Measurements from ENCODE around the gene CFAP65. TPM values are rescaled to one million over a fixed set of nuclear protein-coding genes. Genes with fewer than 3 reads are reported as not detected.

Gene CFAP65
- total and polyA plus RNA-seq, 7 donors, result under 0.01 to 0.10 (median under 0.01) TPM; not detected in 4

DNA sequence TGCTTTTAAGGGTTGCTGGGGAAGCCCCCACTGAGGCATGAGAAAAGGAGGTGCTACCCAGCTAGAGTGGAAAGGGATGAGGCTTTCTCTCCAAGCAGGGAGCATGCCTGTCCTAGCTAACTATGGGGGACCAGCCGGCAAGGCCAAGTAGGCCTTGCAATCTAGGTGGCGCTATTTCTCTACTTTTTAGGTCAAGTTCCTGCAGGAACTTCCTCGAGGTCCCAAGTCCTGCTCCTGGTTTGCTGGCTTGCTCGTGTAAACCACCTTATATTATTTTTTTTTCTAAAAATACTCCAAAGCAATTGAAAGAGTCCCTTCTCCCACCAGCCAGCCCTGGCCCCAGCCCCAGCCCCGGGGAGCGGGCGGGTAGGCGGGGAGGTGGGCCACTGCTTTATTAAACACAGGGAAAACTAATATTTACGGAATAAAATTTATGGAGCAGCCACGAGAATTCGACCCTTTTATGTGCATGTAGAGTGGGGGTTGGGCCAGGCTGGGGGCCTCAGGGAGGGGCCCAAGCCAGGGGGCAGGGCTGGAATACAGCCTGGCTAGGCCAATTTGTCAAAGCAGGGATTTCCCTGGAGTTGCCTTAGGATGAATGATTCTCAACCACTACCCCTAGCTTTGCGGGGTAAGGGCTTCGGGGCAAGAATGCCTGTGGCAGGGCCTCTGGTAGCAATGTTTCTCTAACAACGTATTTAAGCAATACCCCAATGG, 32.3 kb upstream of the CFAP65 start:
- no peak for DNase-seq
- Histone ChIP-seq H3K4me3 (no peak overlapping the region), H3K4me1 (no peaks in the 10 kb centered on the region), H3K27ac (no peak overlapping the region), H3K27me3 (no peaks in the 10 kb centered on the region), H3K36me3 (peaks cover 0 to 53% (median 15%) of the 10 kb centered on the region in 4 donors), H3K9me3 (no peaks in the 10 kb centered on the region)
- WGBS, 2 donors, result 26 to 56% methylated on average over 14 of the region's 14 CpGs
- intact Hi-C loops (cut with DNase I), result no loop called here
- TF ChIP-seq CTCF (IDR thresholded peaks at IDR 0.05) (peak in 2 of 4 experiments; percentile 8 to 37), EP300 (IDR thresholded peaks at IDR 0.05) (no peak)

DNA sequence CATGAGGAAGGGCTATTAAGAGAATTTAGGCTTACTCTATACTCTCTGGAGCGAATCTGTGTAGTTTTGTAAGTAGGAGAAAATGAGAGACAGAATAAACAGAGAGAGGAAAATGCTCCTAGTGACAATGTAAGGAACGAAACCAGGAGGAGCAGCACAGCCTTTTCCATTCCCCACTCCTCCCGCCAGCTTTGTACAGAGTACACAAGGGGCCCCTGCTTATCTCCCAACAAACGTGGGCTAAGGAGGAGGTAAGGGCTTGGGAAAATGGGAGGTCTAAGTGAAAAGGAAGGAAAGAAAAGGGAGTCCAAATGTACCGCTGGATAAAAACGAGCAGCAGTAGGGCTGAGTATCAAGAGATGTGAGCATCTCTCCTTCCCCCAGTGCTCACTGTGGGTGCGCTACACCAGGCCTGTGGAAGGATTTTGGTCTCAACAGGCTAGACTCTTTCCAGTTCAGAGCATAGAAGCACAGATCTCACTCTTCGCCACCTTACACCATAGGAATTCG, 31.5 kb upstream of the CFAP65 start:
- TF ChIP-seq POLR2A (IDR thresholded peaks at IDR 0.05) (no peak), EP300 (IDR thresholded peaks at IDR 0.05) (no peak), CTCF (IDR thresholded peaks at IDR 0.05) (no peak)
- H3K4me3 ChIP-seq, result no peak overlapping the region
- H3K27me3 ChIP-seq, result peaks cover 0 to 3% (median 0%) of the 10 kb centered on the region in 3 donors
- no peak overlapping the region for H3K27ac ChIP-seq
- 69 to 82% methylated on average over 9 of the region's 9 CpGs for WGBS, 2 donors
- peaks cover 0 to 48% (median 14%) of the 10 kb centered on the region in 4 donors for H3K36me3 ChIP-seq
- H3K9me3 ChIP-seq, result no peaks in the 10 kb centered on the region
- H3K4me1 ChIP-seq, result no peaks in the 10 kb centered on the region
- DNase-seq, result no peak
- intact Hi-C loops (cut with DNase I), result no loop called here

GRCh38 chr2:219071131-219071816, 30.0 kb upstream of the CFAP65 start:
- TF ChIP-seq EP300 (IDR thresholded peaks at IDR 0.05), result no peak
- no peak for TF ChIP-seq POLR2AphosphoS5 (IDR thresholded peaks at IDR 0.05)
- no peak for TF ChIP-seq CTCF (IDR thresholded peaks at IDR 0.05)
- TF ChIP-seq POLR2A (IDR thresholded peaks at IDR 0.05), result no peak

GRCh38 chr2:219065484-219065883, 24.2 kb upstream of the CFAP65 start:
- H3K4me3 ChIP-seq, result no peak overlapping the region
- no peaks in the 10 kb centered on the region for H3K36me3 ChIP-seq
- 14 to 69% methylated on average over 1 of the region's 1 CpG for WGBS, 2 donors
- peaks cover 0 to 9% (median 8%) of the 10 kb centered on the region in 4 donors for H3K4me1 ChIP-seq
- DNase-seq, result no peak
- TF ChIP-seq POLR2AphosphoS5 (IDR thresholded peaks at IDR 0.05) (no peak), CTCF (IDR thresholded peaks at IDR 0.05) (no peak), EP300 (IDR thresholded peaks at IDR 0.05) (no peak), POLR2A (IDR thresholded peaks at IDR 0.05) (no peak)
- H3K27me3 ChIP-seq, result peaks cover 17 to 44% (median 23%) of the 10 kb centered on the region in 3 donors
- intact Hi-C loops (cut with DNase I), result no loop called here
- H3K27ac ChIP-seq, result no peak overlapping the region
- no peaks in the 10 kb centered on the region for H3K9me3 ChIP-seq

More at GRCh38 chr2:219071131-219071816, 30.0 kb upstream of the CFAP65 start:
- intact Hi-C loops (cut with DNase I), result no loop called here
- Histone ChIP-seq H3K4me3 (no peak overlapping the region), H3K36me3 (peaks cover 0 to 33% (median 7%) of the 10 kb centered on the region in 4 donors), H3K27me3 (peaks cover 0 to 5% (median 0%) of the 10 kb centered on the region in 3 donors), H3K27ac (no peak overlapping the region), H3K9me3 (no peaks in the 10 kb centered on the region), H3K4me1 (no peaks in the 10 kb centered on the region)
- DNase-seq, result no peak
- WGBS, 2 donors, result 16 to 71% methylated on average over 6 of the region's 6 CpGs
